GM18526 (cell line): ENCODE results near the gene FAM89B.

Source experiments
- POLR2A ChIP-seq: IDR thresholded peaks from 3 replicates; pipeline ENCODE4 v1.6.1; 2011; ENCODE audit not compliant: insufficient read length; ENCODE audit errors: extremely low read depth

Gene FAM89B

DNA sequence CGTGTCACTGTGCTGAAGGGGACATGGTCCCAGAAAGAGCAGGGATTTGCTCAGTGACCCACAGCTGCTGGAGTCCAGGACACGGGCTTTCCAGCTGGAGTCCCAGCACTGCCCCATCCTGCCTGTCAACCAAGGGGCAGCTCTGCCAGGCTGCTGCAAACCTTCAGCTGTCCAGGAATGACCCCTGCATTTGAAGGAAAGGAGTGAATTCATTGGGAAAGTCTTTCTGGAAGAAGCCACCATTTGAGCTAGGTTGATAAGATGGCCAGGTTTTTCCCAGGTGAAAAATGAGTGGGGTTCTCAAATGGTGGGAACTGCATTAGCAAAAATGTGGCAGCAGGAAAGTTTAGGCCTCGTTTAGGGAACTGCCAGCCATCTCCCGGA is 13.9 kb downstream of the FAM89B start:
- TF ChIP-seq POLR2A = no peak

DNA sequence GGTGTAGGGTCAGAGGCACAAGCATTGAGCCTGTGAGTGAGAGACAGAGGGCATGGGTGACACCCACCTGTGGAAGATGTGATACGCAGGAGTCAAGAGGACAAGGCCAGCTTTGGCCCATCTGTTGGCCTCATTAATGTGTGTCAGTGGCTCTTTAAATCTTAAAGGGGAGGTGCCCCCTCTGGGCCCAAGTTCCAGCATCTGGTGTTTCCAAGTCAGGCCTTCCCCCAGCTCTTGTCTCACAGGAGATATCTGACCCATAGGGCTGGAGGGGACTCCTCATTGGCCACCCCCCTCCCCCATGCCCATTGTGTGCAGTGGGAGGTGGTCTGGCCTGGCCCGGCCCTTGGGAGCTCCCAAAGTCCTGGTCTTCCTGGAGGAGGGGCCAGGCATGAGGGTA is 14.3 kb downstream of the FAM89B start:
- no peak for TF ChIP-seq POLR2A

DNA sequence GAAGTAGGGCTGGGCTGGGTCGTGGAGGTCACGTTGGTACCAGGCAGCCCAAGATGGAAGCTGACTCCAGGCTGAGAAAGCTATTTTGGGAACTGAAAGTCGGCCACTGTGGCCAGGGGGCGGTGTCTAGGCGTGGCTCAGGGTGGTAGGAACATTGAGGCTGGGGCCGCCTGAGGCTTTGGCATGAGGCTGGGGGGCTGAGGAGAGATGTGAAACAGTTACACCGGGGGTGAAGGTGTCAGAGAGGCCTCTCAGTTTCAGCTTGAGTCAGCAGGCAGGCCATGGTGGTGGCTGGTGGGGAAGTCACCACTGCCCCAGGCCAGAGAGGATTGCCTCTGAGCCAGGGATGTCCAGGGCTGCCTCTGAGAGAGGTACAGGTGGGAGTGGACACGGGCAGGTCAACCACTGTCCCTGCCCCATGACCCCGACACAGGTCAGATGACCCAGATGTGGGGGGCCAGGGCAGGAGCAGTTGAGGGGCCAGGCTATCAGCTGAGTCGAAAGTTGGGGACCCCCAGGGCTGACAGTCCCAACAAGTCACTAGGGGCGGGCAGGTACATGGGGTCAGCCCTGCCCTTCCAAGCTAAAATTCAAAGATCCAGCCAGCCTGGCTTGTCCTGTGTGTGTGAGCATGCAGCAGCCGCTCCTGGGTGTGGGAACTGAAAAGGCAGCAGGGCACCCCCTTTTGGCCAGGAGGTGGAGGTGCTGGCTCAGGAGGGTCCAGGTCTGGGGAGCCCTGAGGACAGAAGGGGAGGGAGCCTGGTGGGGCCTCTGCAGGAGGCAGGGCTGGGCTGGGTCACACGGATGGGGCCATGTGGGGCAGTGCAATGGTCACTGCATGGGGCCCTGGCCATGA is 16.1 kb downstream of the FAM89B start:
- TF ChIP-seq POLR2A = peak; percentile 24

DNA sequence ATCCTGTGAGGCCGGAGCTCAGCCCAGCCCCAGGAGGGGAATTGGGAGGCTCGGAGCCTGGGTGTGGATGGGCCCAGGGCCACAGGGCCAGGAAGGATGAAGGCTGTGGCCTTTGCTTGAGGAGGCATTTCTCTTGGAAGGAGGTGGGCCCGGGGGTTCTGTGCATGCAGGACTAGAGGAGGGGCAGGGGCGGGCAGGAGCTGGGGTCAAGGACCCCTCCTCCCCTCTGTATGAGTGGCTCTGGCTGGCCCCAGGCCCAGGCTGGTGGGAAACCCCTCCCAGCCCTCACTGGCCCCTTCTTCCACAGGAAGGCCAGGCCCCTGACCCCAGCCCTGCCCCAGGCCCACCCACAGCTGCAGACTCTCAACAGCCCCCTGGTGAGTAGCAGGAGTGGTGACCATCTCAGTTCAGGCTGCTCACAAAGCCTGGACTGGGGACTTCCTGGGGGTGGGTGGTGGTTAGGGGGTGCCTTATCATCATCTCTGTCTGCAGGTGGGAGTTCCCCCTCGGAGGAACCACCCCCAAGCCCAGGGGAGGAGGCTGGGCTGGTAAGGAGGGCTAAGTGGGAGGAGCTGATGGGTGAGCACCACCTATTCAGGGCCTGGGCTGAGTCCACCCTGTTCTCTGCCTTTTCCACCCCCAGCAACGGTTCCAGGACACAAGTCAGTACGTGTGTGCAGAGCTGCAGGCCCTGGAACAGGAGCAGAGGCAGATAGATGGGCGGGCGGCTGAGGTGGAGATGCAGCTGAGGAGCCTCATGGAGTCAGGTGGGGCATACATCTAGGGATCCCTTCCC is 17.3 kb downstream of the FAM89B start:
- no peak for TF ChIP-seq POLR2A

DNA sequence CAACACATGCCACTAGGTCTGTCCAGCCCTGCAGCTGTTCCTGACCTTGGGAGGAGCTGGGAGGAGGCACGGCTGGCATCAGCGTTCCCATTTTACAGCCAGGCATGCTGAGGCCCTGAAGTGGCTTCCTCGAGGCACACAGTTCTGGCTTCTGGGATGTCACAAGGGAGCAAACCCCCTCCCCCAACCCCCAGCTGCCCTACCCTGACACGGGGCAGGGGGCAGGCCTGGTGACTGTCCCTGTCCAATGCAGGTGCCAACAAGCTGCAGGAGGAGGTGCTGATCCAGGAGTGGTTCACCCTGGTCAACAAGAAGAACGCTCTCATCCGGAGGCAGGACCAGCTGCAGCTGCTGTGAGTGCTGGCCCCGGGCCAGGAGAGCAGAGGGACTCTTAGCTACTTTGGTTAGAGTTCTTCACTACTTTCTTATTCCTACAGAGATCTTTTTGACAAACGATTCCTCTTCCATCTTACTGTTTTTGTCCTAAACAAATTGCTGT is 18.0 kb downstream of the FAM89B start:
- TF ChIP-seq POLR2A = no peak

DNA sequence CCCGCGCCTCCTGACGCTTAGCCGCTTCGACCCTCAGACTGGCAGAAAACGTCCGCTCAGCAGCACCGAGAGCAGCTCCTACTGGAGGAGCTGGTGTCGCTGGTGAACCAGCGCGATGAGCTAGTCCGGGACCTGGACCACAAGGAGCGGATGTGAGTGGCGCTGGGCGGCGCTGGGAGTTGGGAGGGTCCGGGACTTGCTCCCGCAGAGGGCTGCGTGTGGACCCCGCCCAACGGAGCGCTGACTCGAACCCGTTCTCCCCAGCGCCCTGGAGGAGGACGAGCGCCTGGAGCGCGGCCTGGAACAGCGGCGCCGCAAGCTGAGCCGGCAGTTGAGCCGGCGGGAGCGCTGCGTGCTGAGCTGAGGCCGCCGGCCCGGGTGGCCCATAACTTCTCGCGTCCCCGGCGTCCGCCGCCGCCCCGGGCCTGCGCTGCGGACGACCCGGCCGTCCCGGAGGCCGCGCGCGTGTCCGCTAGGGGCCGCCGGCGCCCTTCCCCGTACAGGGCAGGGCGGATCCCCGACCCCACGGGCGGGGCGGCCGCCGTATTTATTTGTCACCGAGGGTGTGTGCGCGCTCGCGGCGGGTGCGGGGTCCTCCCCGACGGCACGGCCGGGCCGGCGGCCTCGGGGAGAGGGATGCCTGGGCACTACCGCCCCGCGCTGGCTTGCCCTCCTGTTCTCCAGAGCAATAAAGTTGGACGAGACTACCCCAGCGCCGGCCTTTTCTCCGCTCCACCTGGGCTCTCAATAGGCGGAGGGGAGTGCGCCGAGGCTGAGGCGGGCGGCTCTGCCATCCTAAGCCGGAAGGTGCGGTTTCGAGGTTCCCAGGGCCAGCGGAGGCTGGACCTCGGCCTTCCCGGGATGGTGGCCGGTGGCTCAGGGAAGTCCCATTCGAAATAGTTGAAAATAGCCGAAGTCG is 19.9 kb downstream of the FAM89B start:
- no peak for TF ChIP-seq POLR2A

DNA sequence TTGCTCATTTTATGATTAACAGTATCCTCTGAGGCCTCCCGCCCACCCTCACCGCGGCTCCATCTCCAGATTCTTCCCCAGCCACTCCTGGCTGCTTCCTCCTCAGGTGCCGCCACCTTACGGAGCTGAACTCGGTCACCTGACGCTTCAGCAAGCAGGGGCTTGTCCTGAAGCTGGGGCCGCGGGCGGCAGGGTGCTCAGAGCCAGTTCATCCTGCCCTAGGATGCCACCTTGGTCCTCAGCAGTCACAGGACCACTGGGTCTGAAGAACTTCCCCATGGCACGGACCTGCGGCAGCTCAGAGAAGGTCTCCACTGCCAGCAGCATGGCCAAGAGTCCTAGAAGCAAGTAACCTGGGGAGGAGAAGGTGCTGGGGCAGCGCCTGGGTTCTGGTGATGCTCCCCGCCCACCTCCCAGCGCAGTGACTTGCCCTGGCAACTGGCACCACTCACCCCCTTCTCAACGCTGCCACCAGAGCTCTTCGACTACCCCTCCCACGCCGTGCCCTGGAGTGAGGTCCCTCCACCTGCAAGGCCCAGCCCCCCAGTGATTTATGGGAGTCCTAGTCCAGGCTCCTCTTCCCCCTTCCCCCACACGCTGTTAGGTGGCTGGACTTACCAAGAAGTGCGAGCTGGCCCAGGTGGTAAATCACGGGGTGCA is 20.6 kb downstream of the FAM89B start:
- no peak for TF ChIP-seq POLR2A

DNA sequence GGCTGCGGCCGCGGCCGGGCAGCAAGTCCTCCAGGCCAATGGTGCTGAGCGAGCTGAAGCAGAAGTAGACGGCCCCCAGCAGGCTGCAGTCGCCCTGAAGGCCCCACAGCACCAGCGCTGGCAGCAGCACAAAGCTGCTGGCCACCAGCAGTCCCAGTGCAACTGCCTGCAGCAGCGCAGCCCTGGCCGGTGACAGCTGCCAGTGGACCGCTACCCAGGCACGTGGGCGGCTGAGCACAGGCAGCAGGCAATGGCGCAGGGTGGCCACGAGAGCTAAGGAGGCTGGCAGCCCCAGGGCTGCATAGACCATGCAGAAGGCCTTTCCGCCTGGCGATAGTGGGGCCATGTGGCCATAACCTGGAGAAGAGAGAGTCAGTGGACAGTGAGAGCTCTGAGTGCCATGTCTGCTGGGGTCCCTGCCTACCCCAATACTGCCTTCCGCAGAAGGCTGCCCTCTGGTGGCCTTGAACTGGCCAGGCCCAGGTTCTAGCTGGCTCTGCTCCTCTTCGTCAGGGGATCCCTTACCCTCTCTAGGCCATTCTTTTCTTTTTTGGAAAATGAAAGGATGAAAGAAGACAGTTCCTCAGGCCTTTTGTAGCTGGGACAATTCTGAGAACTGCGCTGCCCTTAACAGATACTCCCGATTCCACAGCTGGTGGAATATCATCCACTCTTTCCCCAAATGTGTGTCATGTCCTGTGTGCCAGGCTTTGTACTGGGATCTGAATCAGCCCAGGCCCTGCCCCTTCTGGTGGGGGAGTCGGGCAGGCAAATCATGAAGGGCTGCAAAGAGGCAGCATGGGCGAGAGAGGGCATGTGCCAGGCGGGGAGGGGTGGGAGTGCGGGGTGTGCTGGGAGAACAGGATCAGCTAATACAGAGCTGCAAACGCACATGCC is 21.4 kb downstream of the FAM89B start:
- peak; percentile 9 for TF ChIP-seq POLR2A

DNA sequence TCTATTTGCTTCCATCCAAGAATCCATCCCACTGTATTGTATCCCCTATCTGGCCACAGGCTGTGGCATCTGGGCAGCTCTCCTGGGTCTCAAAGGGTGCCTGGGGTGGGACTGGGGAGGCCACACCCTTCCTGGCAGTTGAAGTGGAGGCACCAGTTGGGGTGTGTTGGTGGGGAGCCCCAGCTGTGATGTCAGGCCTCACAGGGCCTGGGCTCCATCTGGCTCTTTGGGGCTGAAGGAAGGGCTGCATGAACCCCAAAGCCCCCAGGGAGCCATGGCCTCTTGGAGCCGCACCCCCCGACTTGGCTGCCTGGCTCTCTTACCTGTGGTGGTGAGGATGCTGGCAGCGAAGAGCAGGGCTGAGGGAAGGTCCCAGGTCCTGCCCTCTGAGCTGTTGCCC is 22.8 kb downstream of the FAM89B start:
- no peak for TF ChIP-seq POLR2A

DNA sequence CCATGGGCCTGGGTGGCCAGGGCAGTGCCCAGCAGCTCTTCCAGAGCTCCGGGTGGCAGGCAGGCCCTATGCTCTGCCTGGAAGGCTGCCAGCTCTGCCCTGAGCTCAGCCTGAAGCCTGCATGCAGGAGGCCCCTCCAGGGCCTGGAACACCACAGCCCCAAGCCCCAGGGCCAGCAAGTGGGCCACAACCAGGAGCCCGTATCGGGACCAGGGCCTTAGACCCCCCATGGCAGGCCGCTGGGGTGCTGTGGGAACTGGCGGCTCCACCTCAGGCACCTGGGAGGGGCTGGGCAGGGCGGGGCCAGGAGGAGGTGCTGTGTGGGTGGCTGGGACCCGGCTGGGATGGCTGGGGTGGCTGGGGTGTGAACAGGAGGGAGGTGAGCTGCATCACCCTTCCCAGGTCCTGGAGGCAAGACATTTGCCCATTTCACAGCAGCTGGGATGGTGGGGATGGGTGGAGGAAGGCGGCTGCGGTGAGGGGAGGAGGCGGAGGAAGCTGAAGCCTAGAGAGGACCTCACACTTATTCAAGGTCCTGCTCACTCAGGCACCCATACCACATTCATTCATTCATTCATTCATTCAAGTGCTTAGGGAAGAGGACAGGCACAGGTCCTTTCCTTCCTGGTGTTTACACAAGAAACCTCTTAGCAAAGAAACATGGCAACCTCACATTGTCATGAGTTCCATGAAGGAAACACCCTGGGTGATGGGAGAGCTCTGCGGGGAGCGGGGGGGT is 23.4 kb downstream of the FAM89B start, which contains the start of gene KCNK7:
Gene KCNK7, minus strand, starts transcription at position 258 of the 739 bp plus-strand sequence. Its CDS starts 28 bp downstream, at position 230.
- no peak for TF ChIP-seq POLR2A

DNA sequence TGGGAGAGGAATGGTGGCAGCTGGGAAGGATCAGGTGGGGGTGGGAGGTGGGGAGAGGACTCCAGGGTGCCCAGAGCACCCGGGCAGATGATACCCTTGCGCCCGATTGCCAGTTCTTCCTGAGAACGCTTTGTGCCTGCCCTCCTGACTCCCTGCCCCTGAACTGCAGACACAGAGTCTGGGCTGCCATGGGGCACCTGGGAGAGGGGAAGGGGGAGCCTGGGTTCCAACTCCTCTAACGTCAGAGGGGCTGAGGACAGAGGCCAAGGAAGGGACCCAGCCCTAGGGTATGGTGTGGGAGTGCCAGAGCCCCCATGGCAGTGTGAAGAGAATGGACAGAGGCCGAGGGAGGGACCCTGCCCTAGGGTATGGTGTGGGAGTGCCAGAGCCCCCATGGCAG is 24.2 kb downstream of the FAM89B start:
- TF ChIP-seq POLR2A = no peak

DNA sequence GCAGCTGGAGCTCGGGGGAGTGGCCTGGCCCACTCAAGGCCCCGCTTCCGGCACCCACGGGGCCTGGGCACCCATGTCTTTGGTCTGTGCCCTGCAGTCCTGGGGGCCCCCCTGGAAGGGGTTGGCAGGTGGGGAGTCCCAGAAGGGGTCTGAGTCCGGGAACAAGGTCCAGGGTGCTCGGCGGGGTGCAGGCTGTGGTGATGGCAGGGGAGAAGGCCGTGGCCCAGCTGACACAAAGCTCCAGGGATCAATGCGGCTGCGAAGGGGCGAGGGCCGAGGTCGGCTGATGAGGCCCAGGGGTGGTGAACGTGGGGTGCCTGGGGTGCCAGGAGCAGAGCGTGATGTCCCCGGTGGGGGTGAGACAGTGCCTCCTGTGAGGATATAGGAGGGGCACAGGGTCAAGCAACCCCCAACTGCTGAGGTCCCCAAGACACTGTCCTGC is 25.9 kb downstream of the FAM89B start:
- TF ChIP-seq POLR2A = no peak
